NCI-H1930 (cell line): ENCODE results near the gene PPHLN1.
"Not testable (repeated sequence)": the region's sequence is repeated elsewhere in the genome, so short reads cannot be mapped to it uniquely, and the experiment has no call there.

ENCODE experiments used
- DNase-seq, 2 experiments: peaks; one replicate each; lab custom pipeline; 2025; lab: John Stamatoyannopoulos, UW

PPHLN1 gene

GRCh38 chr12:42322567-42322966 lies 3.4 kb upstream of the PPHLN1 start:
- DNase-seq, result no peak

DNA sequence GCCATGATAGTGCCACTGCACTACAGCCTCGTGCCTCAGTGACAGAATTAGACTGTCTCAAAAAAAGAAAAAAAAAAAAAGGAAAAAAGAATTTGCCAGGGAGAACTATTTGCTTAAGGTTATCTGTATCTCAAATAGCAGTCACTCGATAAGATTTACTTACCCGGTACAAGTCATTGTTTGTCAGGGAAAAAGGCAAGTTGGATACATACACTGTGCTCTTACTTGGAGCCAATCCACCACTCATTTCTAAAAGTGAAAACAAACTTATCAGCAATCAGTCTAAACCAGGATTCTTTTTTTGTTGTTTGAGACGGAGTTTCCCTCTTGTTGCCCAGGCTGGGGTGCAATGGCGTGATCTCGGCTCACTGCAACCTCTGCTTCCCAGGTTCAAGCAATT lies 2.1 kb upstream of the PPHLN1 start:
- no peak for DNase-seq

DNA sequence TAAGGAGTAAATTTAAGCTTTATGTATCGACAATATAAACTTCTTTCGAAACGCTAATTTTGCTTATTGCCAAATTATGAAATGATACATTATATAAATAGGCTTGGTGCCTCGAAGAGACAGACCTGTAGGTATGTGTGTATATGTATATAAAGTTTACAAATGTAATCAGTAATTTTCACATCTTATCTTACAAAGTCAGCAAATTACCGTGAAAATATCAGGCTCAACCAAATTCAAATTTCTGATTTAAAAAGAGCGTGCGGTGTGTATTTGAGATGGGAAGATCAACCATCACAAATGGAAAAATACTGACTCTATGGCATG lies 678 bp upstream of the PPHLN1 start:
- DNase-seq, result no peak

GRCh38 chr12:42326541-42327226 lies 717 bp downstream of the PPHLN1 start:
- no peak for DNase-seq

DNA sequence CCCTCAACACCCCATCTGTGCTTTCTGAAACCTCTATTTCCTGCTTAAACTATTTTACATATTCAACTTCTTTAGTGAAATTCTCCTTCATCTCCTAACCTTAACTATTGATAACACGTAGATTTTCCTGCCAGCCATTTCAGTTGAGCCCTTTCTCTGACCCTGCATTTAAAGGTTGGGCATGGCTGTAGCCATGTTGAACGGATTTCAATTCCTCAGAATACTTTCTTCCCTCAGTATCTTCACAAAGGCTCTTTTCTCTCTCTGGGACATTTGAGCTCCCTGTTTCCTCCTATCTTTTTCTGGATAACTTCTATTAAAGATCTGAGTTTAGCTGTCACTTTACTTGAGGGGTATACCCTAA lies 1.2 kb downstream of the PPHLN1 start:
- no peak for DNase-seq

GRCh38 chr12:42330097-42330496 lies 4.1 kb downstream of the PPHLN1 start:
- DNase-seq, result not testable (repeated sequence)

DNA sequence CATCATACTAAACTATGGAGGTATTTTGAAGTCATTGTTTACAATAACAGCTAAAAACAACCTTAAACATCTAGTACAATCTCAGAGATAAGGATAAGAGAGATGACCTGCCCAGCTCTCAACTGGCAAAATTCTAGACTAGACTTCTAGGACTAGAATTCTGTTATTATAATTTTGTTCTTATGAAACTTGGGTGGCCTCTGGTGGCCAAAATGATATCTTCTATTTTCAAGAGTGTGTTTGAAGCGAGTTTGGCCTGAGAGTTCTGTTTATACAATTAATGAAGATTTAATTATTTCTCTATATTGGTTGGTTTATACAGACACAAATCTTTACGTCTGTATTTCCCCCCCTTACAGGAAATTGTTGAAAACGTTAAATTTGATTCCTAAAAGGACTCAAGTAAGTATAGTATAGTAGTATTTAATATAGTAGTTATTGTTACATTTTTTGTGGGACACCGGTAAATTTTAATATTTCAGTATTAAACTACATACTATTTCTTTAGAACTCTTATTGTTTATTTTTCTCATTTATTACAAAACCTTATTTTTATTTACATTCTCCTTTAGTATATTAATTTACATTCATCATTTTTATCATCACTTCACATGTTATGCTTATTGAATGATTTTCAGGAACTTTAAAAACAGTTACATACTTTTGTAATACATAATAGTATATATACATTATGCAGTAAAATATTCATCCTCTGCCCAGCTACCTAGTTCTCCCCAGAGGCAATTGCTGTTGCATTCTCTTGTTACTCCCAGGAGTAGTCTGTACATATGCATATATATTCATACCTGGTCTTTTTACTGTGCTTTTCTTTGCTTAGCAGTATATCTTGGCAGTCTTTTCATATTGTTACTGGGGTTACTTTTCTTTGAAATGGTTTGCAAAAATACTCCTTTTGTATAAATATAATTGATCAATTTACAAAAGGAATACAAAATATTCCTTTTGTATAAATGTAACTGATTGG lies 6.6 kb downstream of the PPHLN1 start:
- peak; percentile 20 to 53 for DNase-seq

- DNase-seq, result no peak
These were observed 10.3 kb downstream of the PPHLN1 start for GRCh38 chr12:42336286-42336685.

GRCh38 chr12:42338280-42338679 lies 12.3 kb downstream of the PPHLN1 start:
- no peak for DNase-seq

- DNase-seq, result no peak
These were observed 16.1 kb downstream of the PPHLN1 start for GRCh38 chr12:42342028-42342427.

GRCh38 chr12:42343721-42344120 lies 17.8 kb downstream of the PPHLN1 start:
- no peak for DNase-seq

- DNase-seq, result no peak
These were observed 20.5 kb downstream of the PPHLN1 start for GRCh38 chr12:42346403-42347002.

GRCh38 chr12:42349119-42350020 lies 23.4 kb downstream of the PPHLN1 start:
- DNase-seq, result not testable (repeated sequence)

DNA sequence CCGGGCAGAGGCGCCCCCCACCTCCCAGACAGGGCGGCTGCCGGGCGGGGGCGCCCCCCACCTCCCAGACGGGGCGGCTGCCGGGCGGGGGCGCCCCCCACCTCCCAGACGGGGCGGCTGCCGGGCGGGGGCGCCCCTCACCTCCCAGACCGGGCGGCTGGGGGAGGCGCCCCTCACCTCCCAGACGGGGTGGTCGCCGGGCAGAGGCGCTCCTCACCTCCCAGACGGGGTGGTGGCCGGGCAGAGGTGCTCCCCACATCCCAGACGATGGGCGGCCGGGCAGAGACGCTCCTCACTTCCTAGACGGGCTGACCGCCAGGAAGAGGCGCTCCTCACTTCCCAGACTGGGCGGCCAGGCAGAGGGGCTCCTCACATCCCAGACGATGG lies 24.0 kb downstream of the PPHLN1 start:
- DNase-seq, result not testable (repeated sequence)

GRCh38 chr12:42356344-42356743 lies 30.4 kb downstream of the PPHLN1 start:
- no peak for DNase-seq

GRCh38 chr12:42360747-42361403 lies 34.9 kb downstream of the PPHLN1 start:
- DNase-seq, result no peak

GRCh38 chr12:42361909-42362646 lies 36.1 kb downstream of the PPHLN1 start:
- DNase-seq, result no peak

- DNase-seq, result no peak
These were observed 36.8 kb downstream of the PPHLN1 start for GRCh38 chr12:42362647-42363260.

GRCh38 chr12:42364692-42365091 lies 38.7 kb downstream of the PPHLN1 start:
- no peak for DNase-seq

GRCh38 chr12:42365486-42365885 lies 39.5 kb downstream of the PPHLN1 start:
- no peak for DNase-seq
